ENCODE data around the gene BEST4. TPM values are rescaled to one million over a fixed set of nuclear protein-coding genes. Genes with fewer than 3 reads are reported as not detected.

Gene BEST4
- total RNA-seq, 1 donor from 2014 or later = 0.12 TPM

- DNase-seq (ENCODE audit: low read depth) = no peak
- peak overlapping the region; percentile 57 for H3K4me3 ChIP-seq (ENCODE audit: low read depth, low read length)
- TF ChIP-seq, protein P1, sequence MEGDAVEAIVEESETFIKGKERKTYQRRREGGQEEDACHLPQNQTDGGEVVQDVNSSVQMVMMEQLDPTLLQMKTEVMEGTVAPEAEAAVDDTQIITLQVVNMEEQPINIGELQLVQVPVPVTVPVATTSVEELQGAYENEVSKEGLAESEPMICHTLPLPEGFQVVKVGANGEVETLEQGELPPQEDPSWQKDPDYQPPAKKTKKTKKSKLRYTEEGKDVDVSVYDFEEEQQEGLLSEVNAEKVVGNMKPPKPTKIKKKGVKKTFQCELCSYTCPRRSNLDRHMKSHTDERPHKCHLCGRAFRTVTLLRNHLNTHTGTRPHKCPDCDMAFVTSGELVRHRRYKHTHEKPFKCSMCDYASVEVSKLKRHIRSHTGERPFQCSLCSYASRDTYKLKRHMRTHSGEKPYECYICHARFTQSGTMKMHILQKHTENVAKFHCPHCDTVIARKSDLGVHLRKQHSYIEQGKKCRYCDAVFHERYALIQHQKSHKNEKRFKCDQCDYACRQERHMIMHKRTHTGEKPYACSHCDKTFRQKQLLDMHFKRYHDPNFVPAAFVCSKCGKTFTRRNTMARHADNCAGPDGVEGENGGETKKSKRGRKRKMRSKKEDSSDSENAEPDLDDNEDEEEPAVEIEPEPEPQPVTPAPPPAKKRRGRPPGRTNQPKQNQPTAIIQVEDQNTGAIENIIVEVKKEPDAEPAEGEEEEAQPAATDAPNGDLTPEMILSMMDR (conservative IDR thresholded peaks at IDR 0.05; ENCODE audit: low read depth, low read length) = peak; percentile 96
Observed at GRCh38 chr1:44786138-44786840, 1.7 kb downstream of the BEST4 start.

DNA sequence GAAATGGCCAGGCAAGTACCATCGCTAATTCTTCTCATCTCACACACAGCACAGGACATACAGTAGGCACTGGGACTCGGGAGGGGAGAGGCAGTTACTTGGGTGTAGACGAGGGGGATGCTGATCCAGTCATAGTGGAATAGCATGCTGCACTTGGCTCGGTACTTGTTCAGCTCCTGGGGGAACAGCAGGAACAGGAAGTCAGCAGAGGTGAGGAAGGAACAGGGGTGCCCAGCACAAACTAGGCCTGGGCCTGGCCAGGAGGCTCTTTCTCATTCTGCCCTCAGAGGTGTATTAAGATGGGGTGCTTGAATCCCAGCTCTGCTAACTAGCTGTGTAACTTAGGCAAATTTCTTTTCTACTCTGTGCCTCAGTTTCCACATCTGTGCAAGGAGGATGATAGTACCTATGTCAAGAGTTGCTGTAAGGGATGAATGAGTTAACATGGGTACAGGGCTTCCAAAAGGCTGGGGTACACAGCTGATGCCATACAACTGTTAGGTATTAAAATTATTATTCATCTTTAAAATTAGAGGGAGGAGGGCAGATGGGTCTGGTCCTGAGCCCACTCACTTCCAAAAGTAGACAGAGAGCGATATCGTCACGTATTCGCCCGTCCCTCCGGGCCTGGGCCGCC, 2.4 kb downstream of the BEST4 start:
- H3K4me3 ChIP-seq (ENCODE audit: low read depth, low read length) = peak overlapping the region; percentile 57

GRCh38 chr1:44785029-44785380, 3.0 kb downstream of the BEST4 start:
- TF ChIP-seq, protein P1 (conservative IDR thresholded peaks at IDR 0.05; ENCODE audit: low read depth, low read length) = peak; percentile 8
- no peak for DNase-seq (ENCODE audit: low read depth)
- no peak overlapping the region for H3K4me3 ChIP-seq (ENCODE audit: low read depth, low read length)

More for the DNA sequence above, 2.4 kb downstream of the BEST4 start:
- DNase-seq (ENCODE audit: low read depth) = no peak
- TF ChIP-seq, protein P1 (conservative IDR thresholded peaks at IDR 0.05; ENCODE audit: low read depth, low read length) = no peak

- TF ChIP-seq, protein P1 (conservative IDR thresholded peaks at IDR 0.05; ENCODE audit: low read depth, low read length) = peak; percentile 30
- H3K4me3 ChIP-seq (ENCODE audit: low read depth, low read length) = peak overlapping the region; percentile 51
- DNase-seq (ENCODE audit: low read depth) = no peak
Observed at GRCh38 chr1:44784094-44785028, 3.6 kb downstream of the BEST4 start.

GRCh38 chr1:44783697-44784093, 4.3 kb downstream of the BEST4 start:
- DNase-seq (ENCODE audit: low read depth) = no peak
- TF ChIP-seq, protein P1 (conservative IDR thresholded peaks at IDR 0.05; ENCODE audit: low read depth, low read length) = no peak

GRCh38 chr1:44780583-44781121, 7.3 kb downstream of the BEST4 start:
- no peak for DNase-seq (ENCODE audit: low read depth)
- no peak overlapping the region for H3K4me3 ChIP-seq (ENCODE audit: low read depth, low read length)
- TF ChIP-seq, protein P1 (conservative IDR thresholded peaks at IDR 0.05; ENCODE audit: low read depth, low read length) = no peak

More at GRCh38 chr1:44783697-44784093, 4.3 kb downstream of the BEST4 start:
- peak overlapping the region; percentile 51 for H3K4me3 ChIP-seq (ENCODE audit: low read depth, low read length)
